ENCODE results near the gene PCBD1. TPM values are rescaled to one million over a fixed set of nuclear protein-coding genes. Genes with fewer than 3 reads are reported as not detected.

PCBD1 gene
- total RNA-seq: 121 TPM
- long read RNA-seq, transcript PCBD1-201 (4 exons, 1,006 nt): major isoform, 105 of 116 reads
- long read RNA-seq, partial matches to known transcripts: 5 of 116 reads
- long read RNA-seq, other reads (novel, unspliced or antisense): 3 of 116 reads

DNA sequence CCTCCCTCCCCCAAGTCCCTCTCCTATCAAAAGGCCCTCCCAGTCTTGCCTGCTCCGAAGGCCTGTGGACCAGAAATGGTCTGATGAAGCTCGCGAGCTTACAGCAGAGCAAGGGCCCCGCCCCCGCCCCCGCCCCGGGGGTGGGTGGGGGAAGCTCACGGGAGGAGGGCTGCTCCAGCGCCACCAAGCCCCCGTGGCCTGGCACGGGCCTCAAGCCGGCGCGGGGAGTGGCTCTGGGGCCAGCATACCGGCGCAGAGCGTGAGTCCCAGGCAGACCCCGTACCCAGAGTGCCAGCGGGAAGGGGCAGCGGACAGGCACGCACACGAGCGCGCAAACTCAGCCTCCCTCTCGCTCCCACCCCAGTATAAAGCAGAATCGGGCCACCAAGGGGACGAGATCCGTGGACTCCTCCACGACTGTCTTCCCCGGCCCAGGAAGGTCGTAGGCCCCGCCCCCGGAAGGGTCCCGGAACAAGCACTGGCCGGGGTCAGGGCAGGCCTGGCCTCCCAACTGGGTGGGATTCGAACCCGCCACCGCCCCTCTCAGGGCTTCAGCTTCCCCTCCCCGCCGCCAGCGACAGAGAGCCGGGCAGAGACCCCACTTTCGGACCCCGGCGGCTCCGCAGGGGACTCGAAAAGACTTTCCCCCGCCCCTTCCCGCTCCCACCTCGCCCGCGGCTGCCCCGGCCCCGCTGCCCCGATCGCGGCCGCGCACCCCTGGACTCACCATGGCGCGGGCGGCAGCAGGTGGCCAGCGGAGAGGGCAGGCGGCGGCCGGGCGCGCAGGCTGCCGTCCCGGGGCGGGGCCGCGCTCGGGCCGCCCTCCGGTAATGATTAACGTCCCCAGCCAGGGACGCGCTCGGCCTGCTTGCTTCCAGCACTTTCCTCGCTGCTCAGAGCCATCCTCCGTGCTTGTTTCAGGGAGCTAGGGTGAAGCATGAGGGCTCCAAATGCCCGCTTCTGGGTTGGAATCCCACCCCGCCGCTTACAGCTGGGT is at the start of gene PCBD1:
TSS of gene PCBD1 (minus strand) at position 762 of the 997 bp plus-strand sequence. CDS start at position 730, 32 bp downstream.
- intact Hi-C loops (cut with DNase I): loop anchor here (5.0 to 10.0 kb wide), 2 partner anchors 213 to 426 kb away; partner anchors contain the start of gene ADAMTS14

DNA sequence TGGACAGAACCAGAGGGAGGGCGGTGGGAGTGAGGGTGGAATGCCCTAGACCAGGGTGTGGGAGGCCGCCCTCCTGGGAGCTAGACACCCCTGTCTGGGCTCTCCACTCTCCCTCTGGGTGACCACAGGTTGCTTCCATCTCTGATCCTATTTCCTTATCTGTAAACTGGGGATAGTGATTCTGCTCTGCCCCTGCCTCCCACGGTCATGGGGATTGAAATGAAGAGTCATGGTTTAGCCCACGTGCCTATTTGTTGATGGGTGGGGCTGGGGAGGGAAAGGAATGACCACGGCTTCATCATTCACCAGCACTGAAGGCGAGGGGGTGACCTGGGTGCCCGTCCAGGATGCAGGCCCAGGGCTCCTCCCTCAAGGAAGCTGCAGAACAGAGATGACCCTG is 49.3 kb upstream of the PCBD1 start:
- DNase-seq (ENCODE audit: low spot score): no peak
- intact Hi-C loops (cut with DNase I): no loop called here

More for the DNA sequence above, at the start of gene PCBD1:
- peak; percentile 88 for DNase-seq (ENCODE audit: low spot score)

- intact Hi-C loops (cut with DNase I): no loop called here
- DNase-seq (ENCODE audit: low spot score): no peak
Observed at GRCh38 chr10:70936111-70936510, 47.7 kb upstream of the PCBD1 start.

DNA sequence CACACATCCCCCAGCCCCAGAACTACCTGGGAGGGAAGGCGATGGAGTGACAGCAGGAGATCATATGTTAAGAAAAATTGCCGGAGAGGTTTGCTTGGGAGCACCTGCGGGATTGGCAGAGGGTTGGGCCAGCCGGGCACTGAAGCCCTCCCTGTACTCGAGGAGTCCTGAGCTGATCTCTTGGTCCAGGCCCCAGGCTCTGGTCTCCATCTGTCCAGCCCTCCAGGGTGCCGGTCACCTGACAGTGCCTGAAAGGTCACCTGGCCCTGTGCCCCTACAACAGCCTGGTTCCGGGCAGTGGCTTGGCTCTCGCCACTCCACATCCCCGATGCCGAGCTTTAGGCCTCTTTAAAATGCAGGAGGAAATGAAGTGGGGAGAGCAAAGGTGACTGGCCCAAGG is 47.3 kb upstream of the PCBD1 start:
- no peak for DNase-seq (ENCODE audit: low spot score)
- intact Hi-C loops (cut with DNase I): no loop called here

DNA sequence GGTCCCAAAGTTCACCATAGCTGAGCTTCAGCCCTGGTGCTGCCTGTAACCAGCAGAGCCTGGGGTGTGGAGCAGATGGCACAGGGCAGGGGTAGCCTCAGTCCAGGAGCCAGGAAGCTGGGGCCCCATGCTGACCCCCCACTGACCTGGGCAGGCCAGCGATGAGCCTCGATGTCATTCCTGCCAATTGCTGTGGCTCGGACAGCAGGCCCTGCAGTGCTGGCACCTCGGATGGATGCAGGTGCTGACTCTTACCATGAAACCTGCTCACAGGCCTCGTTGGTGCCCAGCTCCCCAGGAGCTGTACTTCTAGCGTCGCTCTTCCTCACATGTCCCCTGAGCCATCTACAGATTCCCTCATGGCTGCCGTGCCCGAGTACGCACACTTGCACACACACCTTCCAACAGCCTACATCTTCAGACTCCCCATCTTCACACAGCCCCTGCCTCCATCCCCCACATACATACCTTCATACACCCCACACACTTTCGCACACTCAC is 46.8 kb upstream of the PCBD1 start:
- intact Hi-C loops (cut with DNase I): no loop called here
- DNase-seq (ENCODE audit: low spot score): no peak

DNA sequence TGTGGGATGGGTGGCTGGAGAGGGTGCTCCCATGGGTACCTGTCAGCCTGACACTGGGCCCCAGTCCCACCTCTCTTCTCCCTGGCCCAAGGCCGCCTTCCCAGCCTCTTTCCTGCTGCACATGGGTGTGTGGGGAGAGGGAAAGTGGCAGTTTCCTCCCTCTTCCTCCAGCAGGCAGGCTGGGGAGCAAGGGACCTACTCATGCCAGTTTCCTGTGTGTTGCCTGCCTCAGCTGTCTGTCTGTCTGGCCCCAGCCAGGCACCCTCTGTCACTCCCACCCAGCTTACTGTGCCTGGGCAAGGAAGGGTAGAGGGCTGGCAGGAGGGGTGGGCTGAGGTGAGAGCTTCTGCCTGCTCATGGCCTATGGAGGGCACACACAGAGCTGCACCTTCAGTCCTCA is 46.3 kb upstream of the PCBD1 start:
- DNase-seq (ENCODE audit: low spot score): no peak

DNA sequence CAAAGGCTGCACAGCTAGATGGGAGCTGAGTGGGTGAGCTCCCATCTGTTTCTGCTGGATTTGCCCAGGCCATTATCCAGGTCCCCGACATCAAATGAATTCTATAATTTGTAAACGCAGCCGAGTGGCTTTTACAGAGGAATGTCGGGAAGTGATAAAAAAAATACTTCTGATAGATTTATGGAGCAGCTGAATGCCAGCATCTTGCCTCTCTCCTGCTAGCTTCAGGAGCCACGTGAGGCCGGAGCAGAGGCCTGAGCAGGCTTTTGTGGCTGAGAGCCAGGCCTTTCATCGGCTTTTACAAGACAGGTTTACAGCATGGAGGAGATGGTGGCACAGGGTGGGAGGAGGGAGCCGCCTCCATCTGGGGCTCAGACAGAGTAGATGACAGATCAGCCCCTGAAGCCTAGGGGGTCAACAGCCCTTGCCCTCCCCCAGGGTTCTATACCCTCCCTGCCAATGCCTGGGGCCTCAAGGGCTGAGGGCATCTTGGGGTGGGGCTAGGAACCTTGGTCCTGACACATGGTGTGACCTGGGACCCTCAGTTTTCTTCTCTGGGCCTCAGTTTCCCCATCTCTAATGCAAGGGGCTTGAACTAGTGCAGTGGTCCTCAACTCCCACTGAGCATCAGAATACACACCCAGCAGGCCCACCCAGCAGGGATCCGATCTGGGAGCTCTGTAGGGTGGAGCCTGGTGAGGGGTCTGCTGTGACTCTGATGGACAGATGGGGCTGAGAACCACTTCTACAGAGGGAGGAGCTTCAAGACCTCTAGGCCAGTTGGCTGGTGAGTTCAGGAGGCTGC is 44.2 kb upstream of the PCBD1 start:
- no peak for DNase-seq (ENCODE audit: low spot score)
- intact Hi-C loops (cut with DNase I): no loop called here

More for the DNA sequence above, 46.3 kb upstream of the PCBD1 start:
- intact Hi-C loops (cut with DNase I): no loop called here

DNA sequence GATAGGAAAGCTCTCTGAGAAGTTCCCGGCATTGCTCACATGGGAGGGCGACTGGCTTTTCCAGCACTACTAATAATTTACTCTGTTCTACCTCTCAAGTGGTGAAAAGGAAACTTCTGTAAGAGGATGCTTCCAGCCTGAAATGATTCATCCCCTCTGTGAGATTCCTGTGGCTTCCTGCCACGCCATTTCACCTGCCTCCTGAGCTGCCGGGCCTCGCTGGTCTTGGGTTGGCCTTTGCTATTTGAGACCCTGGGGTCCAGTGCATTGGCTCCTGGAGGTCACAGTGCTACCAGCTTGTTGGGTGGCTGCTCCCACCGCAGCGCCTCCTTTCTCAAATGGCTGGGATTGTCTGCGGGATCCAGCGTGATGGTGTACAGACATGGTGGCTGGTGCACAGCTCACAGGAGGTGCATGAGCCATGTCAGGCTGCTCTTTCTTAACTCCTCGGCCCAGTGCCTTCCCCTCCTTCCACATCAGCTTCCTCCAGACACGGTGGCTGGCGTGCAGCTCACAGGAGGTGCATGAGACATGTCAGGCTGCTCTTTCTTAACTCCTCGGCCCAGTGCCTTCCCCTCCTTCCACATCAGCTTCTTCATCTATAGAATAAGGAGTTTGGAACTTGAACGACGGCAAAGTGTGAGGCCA is 42.9 kb upstream of the PCBD1 start:
- no peak for DNase-seq (ENCODE audit: low spot score)
- intact Hi-C loops (cut with DNase I): no loop called here

GRCh38 chr10:70930263-70931000 is 42.1 kb upstream of the PCBD1 start:
- intact Hi-C loops (cut with DNase I): no loop called here
- DNase-seq (ENCODE audit: low spot score): no peak

- intact Hi-C loops (cut with DNase I): loop anchor here (5.0 to 10.0 kb wide), 2 partner anchors 79 to 137 kb away; no protein-coding TSS in a partner anchor
- DNase-seq (ENCODE audit: low spot score): no peak
Observed at GRCh38 chr10:70928140-70928539, 39.8 kb upstream of the PCBD1 start.

DNA sequence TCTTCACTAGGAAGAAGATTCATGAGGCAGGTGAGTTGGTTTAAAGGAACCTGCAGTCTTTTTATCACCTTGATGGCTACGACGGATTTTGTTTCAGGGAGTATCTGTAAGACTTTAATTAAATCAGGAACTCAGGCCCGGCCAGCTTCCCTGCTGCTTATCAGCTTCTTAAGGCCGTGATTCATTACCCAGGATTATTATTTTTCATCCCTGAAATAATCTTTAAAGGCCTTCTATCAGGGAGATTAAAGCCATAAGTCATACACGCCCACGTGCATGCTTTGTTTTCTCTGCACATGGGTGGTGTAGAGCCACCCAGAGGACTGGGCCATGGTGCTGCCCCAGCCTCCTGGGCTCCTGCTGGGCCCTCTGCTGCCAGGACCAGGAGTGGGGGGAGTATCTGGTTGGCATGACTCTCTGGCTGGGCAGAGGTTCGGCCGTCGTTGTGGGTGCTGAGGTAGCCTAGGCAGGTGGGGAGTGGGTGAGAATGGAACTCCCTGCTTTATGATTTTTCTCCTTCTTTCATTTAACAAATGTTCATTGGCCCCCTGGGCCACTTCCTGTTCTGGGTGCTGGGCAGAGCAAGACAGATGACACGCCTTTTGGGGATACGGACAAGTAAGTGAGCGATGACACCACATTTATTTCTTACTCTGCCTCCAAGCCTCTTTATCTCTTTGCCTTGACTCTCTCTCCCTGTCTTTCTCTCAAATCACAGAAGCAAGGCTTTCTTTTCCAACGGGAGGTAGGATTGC is 39.0 kb upstream of the PCBD1 start:
- no peak for DNase-seq (ENCODE audit: low spot score)
- intact Hi-C loops (cut with DNase I): loop anchor here (2.0 to 10.0 kb wide), 4 partner anchors 80 to 357 kb away; no protein-coding TSS in a partner anchor

DNA sequence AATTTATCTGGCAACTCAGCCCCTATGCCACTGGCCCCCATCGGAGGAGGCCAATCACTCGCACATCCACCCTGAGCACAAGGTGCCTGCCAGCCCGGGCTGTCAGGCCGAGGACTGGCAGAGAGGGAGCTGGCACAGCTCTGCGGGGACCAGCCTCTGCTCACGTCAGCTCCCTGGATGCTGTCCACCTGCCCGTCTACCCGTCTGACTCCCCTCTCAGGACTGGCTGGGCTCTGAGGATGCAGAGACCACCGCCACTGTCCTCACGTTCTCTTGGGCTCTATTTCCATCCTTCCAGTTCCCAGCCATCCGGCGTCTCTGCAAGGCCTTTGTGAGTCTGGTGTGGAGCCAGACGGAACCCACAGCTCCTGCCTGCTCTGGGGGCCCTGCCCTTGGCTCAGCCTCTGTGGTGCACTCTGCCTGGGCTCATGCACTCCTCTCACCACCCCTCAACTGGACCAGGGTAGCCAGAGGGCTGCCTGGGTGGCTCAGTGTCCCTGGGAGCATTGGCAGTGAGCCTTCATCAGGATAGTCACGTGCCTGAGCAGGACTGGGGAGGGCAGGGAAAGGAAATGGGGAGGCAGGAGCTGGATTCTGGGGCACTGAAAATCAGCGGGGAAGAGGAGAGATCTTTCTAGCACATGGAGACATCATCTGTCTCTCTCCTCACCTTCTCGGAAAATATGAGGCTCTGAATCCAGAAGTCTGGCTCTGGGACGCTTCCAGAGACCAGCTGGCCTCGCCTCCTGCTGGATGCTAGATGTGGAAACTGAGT is 38.0 kb upstream of the PCBD1 start:
- no peak for DNase-seq (ENCODE audit: low spot score)
- intact Hi-C loops (cut with DNase I): loop anchor here (2.0 to 10.0 kb wide), 4 partner anchors 81 to 358 kb away; no protein-coding TSS in a partner anchor

DNA sequence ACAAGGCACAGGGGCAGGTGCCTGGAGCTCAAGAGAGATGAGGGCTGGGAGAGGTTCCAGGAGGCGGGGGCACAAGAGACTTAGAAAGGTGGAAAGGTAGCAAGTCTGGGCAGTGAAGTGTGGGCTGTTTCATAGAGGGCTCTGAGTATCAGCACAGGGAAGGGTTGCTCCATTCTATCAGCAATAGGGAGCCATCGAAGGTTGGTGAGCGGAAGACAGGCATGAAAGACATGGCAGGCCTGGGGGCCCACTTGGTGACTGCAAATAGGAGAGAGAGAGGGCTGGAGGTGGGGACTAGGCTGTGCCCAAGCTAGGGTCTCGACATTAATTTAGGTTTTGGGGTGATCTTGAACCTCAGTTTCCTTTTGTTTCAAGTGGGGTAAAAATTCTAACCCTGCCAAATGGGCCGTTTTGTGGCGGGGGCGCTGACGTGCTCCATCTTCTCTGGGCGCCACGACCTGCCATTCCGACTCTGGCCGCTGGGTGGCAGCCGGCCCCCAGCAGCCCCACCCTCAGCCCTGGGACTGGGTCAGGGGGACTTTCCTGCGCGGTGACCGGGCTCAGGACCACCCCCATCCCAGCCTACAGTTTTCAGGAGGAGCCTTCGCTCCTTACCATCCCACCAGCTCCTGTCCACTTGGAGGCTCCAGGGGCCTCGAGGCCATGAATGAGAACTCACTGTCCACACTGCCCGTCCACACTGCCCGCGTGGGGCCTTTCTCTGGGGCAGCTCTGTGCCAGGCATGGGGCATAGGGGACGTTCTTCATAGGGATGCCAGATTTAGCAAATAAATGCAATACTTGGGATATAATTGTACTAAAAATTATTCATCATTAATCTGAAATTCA is 37.2 kb upstream of the PCBD1 start:
- DNase-seq (ENCODE audit: low spot score): no peak
- intact Hi-C loops (cut with DNase I): loop anchor here (2.0 to 10.0 kb wide), 4 partner anchors 82 to 359 kb away; no protein-coding TSS in a partner anchor

GRCh38 chr10:70923696-70924095 is 35.3 kb upstream of the PCBD1 start:
- intact Hi-C loops (cut with DNase I): loop anchor here (5.0 to 10.0 kb wide), 2 partner anchors 141 to 269 kb away; no protein-coding TSS in a partner anchor

DNA sequence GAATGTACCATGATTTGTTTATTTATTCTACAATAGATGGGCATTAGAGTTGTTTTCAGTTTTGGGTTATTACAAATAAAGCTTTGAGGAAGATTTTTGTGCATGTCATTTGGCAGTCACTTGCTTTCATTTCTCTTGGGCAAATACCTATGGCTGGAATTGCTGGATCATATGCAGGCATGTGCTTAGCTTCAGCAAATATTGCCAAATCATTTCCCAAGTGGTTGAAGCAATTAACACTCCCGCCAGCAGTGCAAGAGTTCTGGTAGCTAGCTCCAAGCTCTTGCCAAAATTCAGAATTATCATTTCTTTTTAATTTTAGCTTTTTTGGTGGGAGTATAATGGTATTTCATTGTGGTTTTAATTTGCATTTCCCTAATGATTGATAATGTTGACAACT is 32.9 kb upstream of the PCBD1 start:
- DNase-seq (ENCODE audit: low spot score): no peak
- intact Hi-C loops (cut with DNase I): loop anchor here (5.0 to 10.0 kb wide), 2 partner anchors 144 to 271 kb away; no protein-coding TSS in a partner anchor

More at GRCh38 chr10:70923696-70924095, 35.3 kb upstream of the PCBD1 start:
- DNase-seq (ENCODE audit: low spot score): no peak

DNA sequence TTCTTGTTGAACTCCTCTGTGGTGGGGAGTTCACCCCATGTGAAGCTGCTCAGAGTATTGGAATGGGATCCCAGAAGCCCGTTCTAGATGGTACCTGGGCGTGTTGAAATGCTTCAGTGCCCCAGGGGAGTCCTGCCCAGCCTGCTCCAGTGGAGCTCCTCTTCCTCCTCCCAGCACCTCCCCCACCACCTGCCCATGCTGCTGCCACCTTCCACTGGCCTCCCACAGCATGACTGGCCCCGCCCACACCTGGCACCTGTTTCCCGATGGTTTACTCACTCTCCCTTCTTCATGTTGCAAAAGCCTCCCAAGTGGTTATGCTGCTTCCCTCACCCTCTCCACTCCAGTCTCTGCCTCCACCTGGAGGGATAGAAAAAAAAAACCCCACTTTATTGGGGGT is 32.2 kb upstream of the PCBD1 start:
- intact Hi-C loops (cut with DNase I): loop anchor here (5.0 to 10.0 kb wide), 2 partner anchors 144 to 272 kb away; no protein-coding TSS in a partner anchor

More for the DNA sequence above, 32.2 kb upstream of the PCBD1 start:
- DNase-seq (ENCODE audit: low spot score): no peak
